Hematopoietic multipotent progenitor cell treated with erythropoietin and hydrocortisone succinate and interleukin-3 and kit ligand, for 6 days (in vitro differentiated cells): ENCODE results near the gene TMEM201.
"Not testable (repeated sequence)": the region's sequence is repeated elsewhere in the genome, so short reads cannot be mapped to it uniquely, and the experiment has no call there.

Experiments
- DNase-seq: peaks from one replicate; pipeline ENCODE4 v3.0.0-alpha.2; 2015

TMEM201 gene

GRCh38 chr1:9624081-9624480 lies 35.4 kb downstream of the TMEM201 start:
- DNase-seq = no peak

- not testable (repeated sequence) for DNase-seq
Observed at GRCh38 chr1:9625030-9625429, 36.3 kb downstream of the TMEM201 start.

GRCh38 chr1:9626201-9626608 lies 37.5 kb downstream of the TMEM201 start:
- peak; percentile 9 for DNase-seq

GRCh38 chr1:9628541-9629444 lies 40.1 kb downstream of the TMEM201 start:
- DNase-seq = peak; percentile 31

GRCh38 chr1:9629445-9630201 lies 40.9 kb downstream of the TMEM201 start:
- peak; percentile 82 for DNase-seq

- DNase-seq = peak; percentile 17
Observed at GRCh38 chr1:9630331-9631111, 41.8 kb downstream of the TMEM201 start.

GRCh38 chr1:9631613-9632012 lies 42.9 kb downstream of the TMEM201 start:
- no peak for DNase-seq

GRCh38 chr1:9633493-9633892 lies 44.8 kb downstream of the TMEM201 start:
- no peak for DNase-seq

GRCh38 chr1:9634582-9634981 lies 45.9 kb downstream of the TMEM201 start:
- DNase-seq = no peak

GRCh38 chr1:9639227-9639626 lies 50.5 kb downstream of the TMEM201 start:
- DNase-seq = no peak

GRCh38 chr1:9643351-9644256 lies 54.9 kb downstream of the TMEM201 start:
- no peak for DNase-seq

- DNase-seq = no peak
Observed at GRCh38 chr1:9646037-9646436, 57.3 kb downstream of the TMEM201 start.

GRCh38 chr1:9648171-9648570 lies 59.5 kb downstream of the TMEM201 start:
- DNase-seq = no peak

- DNase-seq = no peak
Observed at GRCh38 chr1:9649769-9650168, 61.1 kb downstream of the TMEM201 start.

GRCh38 chr1:9651220-9651564 lies 62.5 kb downstream of the TMEM201 start:
- DNase-seq = no peak

- peak; percentile 52 for DNase-seq
Observed at GRCh38 chr1:9651565-9652378, 63.1 kb downstream of the TMEM201 start, which contains the start of gene PIK3CD. PIK3CD (plus strand) TSS chr1:9651731; CDS start chr1:9710456, 58,725 bp downstream.

GRCh38 chr1:9652379-9653209 lies 63.9 kb downstream of the TMEM201 start:
- DNase-seq = peak; percentile 70

- no peak for DNase-seq
Observed at GRCh38 chr1:9653210-9653490, 64.4 kb downstream of the TMEM201 start.

GRCh38 chr1:9653491-9654050 lies 64.9 kb downstream of the TMEM201 start:
- DNase-seq = no peak
